Transverse colon (tissue), 4 donors: ENCODE data around the gene AHNAK.

ENCODE experiments used
- CTCF ChIP-seq, 5 experiments: fragments of 200-600 bp in 3 of 5; fragments of 450-650 bp in 2 of 5; sonication (generic) in 3 of 5; IDR thresholded peaks; 1 replicate in 2 of 5; 2 replicates in 3 of 5; pipeline ENCODE4 v1.5.1; 2016 to 2017; ENCODE audit warnings: antibody characterized with exemption in 5 of 5, inconsistent platforms in 3 of 5, mild to moderate bottlenecking in 2 of 5, moderate library complexity in 1 of 5
- EP300 ChIP-seq: sonication (generic); formaldehyde crosslinking; IDR thresholded peaks from one replicate; pipeline ENCODE4 v1.6.1; 2017; ENCODE audit warnings: antibody characterized with exemption, low read depth
- POLR2A ChIP-seq: fragments of 450-650 bp; IDR thresholded peaks from one replicate; pipeline ENCODE4 v1.6.1; 2016; ENCODE audit warnings: antibody characterized with exemption, mild to moderate bottlenecking, moderate library complexity
- POLR2AphosphoS5 ChIP-seq, 3 donors: sonication (generic); formaldehyde crosslinking; IDR thresholded peaks; one replicate each; pipeline ENCODE4 v1.6.1; 2016; ENCODE audit warnings: antibody characterized with exemption in 3 of 3

- TF ChIP-seq CTCF (IDR thresholded peaks at IDR 0.05) (no peak), EP300 (no peak), POLR2A (no peak), POLR2AphosphoS5 (IDR thresholded peaks at IDR 0.05) (no peak)
Observed at GRCh38 chr11:62398011-62398994, 148.3 kb downstream of the AHNAK start.
